ENCODE measurements around the gene XPA.

GRCh38 chr9:97628668-97629067, 68.5 kb downstream of the XPA start:
- TF ChIP-seq SIN3A (IDR thresholded peaks at IDR 0.05; ENCODE audit: borderline replicate concordance, insufficient read depth, low read length): no peak
- TF ChIP-seq REST (IDR thresholded peaks at IDR 0.05; ENCODE audit: insufficient read depth in 1 of 2, low read depth in 2 of 2, low read length in 2 of 2): no peak
- no peak for TF ChIP-seq TAF1 (IDR thresholded peaks at IDR 0.05; ENCODE audit: borderline replicate concordance, insufficient read depth, low read length)
